Activated effector memory CD4-positive, alpha-beta T cell treated with anti-CD3 and anti-CD28 coated beads, Interleukin-2, amount 50 U/mL, for 16 hours (primary cell): ENCODE results near the gene CCDC167.
"Not testable (repeated sequence)": the region's sequence is repeated elsewhere in the genome, so short reads cannot be mapped to it uniquely, and the experiment has no call there.

Source experiments
- DNase-seq: peaks from one replicate; pipeline ENCODE4 v3.0.0-alpha.2; 2020

The CCDC167 gene

DNA sequence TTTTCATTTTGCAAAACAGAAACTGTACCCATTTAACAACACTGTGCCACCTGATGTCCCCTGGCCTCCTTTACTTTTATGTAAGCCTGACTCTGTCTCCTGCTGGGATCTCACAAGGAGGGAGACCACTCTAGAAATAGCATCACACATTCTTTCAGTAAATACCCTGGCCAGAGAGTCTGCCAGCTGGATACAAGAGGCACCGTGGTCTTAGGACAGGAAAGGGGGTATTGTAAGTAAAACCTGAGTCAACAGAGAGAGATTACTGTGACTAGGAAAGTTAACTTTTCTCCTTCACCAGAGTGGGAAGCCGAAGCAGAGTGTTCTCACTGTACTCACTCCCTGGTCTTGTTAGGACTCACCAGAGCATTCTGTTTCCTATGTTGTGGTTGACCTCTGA, 38.9 kb downstream of the CCDC167 start:
- no peak for DNase-seq

DNA sequence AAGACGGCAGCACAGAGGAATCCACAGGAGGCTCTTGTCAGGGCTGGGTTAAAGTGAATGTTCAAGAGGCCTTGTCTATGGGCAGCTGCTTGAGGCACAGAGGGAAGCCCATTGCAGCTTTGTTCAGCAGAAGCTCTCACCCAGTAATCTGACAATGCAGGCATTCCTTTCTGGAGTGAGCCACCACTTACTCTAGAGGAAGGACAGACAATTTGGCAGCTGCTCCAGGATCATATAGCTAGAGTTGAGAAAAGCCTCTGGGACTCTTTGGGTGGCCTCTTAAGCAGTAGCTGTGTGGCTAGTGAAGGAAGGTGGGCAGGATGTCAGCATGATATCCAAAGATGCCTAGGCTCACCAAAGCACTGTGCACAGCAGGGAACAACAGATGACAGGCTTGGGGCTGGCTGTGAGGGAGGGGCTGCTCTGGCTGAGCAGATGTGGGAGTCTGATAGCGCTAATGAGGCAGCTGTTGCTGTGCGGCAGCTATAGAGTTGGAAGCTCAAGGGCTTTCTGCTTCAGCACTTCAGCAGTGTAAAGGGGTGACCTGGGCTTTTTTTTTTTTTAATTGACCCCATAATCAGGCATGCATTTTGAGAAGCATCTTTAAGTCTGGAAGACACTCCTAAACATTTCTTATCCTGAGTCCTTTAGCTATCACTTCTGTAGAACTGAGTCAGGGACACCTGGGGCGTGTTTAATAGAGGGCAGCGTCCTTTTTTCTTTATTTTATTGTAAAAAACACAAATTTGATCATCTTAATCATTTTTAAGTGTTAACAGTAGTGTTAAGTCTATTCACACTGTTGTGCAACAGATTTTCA, 39.5 kb downstream of the CCDC167 start:
- DNase-seq, result no peak

DNA sequence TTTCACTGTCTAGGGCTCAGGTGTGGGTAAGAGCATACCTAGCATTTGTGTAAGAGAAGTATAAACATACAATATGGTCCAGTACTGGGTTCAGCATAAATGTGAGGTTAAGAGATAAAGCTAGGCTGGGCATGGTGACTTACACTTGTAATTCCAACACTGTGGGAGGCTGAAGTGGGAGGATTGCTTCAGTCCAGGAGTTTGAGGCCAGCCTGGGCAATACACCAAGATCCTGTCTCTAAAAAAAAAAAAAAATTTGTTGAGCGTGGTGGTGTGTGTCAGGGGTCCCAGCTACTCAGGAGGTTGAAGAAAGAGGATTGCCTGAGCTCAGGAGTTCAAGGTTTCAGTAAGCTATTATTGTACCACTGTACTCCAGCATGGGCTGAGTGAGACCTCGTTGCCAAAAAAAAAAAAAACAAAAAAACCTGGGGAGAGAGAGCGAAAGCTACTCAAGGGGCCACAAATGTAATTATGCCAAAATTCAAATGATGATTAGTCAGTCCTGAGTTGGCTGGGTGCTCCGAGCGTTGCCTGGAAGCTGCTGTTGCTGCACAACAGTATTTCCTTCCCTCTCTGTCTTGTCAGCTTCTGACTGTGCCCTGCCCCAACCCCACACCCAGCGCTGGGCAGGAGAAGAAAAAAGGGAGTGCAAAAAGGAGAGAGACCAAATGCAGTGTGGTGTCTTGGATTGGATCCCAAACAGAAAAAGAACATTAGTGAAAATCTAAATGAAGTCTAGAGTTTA, 42.7 kb downstream of the CCDC167 start:
- no peak for DNase-seq

DNA sequence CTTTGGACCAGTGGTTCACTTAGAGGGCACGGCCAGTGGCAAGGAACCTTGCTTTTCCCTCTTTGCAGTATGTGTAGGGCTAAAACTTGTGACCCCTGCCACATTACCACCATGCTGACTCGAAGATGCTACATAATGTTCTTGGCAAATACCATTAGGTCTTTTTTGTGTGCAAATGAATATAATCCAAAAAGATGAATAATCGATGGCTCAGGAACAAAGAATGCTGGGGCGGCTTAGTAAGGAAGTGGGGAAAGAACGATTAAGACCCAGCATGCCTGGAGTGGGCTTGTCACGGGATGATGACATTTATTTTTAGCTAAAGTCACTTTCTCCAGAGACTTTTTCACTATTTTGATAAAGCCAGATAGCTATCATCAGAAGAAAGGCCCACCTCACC, 43.6 kb downstream of the CCDC167 start:
- DNase-seq, result no peak

DNA sequence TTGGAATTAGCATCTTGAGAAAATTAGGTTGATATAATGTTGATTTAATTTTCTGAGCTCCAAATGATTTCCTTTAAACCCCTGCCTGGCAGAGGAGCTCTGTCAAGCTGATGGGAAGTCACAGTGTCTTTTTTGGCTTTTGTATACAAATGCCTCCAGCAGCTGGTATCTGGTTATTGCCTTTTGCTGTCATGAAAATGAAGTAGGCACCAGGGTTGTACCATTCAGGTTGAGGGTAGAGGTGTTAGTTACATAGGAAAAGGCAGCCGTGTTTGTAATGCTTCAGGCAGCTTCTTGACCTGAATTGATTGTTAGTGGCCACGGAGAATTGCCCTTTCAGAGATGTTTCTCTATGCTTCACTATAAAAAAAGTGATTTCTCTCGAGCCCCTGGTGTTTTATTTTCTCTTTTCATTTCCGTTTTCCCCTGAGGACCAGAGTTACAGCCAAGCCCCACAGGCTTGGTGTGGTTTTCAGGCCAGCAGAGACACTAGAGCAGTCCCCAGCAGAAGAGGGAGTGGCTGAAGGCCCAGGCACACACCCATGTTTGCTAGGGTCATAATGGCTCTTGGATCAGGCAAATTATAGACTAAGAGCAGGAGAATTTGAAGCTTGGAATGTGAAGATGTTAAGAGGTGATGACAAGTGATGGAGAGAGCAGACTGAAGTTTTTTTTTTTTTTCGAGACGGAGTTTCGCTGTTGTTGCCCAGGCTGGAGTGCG, 45.1 kb downstream of the CCDC167 start:
- no peak for DNase-seq

DNA sequence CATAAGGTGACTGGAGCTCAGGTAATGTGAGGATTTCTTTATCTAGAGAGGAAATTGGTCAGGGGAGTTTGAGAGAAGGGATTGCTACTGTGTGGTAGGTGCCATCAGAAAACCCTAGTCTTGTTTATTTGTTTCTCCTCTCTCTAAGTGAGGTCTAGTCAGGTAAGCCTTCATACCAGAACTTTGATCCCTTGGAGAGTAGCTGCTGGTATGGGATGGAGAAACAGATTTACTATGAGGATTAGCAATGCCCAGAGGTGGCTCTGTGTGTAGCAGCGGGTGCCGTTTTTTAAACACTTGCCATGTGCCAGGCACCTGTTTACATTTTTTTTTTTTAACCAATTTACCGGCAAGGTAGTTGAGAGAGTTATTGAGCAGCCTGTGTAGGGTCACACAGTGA, 47.2 kb downstream of the CCDC167 start:
- DNase-seq, result no peak

DNA sequence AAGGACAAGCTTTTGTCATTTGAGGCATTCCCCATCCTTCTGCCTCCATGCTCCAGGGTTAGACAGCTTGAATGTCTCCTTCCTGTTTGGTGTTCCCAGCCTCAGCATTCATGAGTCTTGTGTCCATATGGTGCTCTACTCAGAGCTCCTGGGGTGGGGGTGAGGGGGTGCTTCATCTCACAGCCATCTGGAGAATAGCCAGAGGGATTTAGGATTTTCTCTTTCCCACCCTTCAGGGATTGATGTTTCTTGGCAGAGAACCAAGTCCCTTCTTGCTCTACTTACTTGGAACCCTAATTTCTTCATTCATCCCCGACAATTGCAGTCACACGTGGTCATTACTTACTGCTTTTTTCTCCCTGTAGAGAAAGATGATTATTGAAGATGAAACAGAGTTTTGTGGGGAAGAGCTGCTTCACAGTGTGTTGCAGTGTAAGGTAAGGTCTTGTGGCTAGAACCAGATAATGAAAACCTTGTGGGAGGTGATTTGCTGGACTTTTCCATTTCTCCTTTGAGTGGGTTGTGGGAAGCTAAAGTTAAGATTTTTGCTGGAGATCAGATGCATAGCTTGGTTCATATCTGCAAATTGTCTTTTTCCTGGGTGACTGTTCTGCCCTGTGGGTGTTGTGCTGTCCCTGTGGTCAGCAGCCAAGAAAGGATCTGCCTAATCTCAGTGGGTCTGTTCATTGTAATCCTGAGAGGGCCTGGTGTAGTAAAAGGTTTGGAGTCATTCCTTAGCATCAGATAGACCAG, 48.1 kb downstream of the CCDC167 start:
- no peak for DNase-seq

DNA sequence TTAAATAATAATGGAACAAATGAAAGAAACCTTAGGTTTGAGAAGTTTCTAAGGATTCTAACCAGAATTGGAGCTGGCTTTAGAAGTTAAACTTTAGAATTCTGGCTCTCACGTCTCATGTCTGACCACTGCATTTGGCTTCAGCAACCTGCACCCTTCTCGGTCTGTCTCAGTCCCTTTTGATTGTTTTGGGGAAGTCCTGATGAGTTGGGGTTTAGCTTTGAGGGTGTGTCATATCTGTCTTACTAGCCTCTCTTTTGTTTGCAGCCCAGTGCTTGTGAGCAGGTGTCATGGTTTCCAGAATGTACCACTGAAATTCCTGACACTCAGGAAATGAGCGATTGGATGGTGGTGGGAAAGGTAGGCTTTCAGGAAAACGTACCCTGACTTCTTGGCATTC, 49.7 kb downstream of the CCDC167 start:
- DNase-seq, result no peak

DNA sequence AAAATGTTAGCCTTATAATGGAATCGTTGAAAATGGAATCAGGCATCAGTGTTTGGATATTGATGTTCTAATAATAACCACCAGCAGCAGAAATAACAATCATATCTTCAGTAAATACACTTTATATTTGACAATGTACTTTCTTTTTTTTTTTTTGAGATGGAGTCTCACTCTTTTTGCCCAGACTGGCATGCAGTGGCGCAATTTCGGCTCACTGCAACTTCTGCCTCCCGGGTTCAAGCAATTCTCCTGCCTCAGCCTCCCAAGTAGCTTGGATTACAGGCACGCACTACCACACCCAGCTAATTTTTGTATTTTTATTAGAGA, 56.5 kb downstream of the CCDC167 start:
- DNase-seq, result not testable (repeated sequence)

DNA sequence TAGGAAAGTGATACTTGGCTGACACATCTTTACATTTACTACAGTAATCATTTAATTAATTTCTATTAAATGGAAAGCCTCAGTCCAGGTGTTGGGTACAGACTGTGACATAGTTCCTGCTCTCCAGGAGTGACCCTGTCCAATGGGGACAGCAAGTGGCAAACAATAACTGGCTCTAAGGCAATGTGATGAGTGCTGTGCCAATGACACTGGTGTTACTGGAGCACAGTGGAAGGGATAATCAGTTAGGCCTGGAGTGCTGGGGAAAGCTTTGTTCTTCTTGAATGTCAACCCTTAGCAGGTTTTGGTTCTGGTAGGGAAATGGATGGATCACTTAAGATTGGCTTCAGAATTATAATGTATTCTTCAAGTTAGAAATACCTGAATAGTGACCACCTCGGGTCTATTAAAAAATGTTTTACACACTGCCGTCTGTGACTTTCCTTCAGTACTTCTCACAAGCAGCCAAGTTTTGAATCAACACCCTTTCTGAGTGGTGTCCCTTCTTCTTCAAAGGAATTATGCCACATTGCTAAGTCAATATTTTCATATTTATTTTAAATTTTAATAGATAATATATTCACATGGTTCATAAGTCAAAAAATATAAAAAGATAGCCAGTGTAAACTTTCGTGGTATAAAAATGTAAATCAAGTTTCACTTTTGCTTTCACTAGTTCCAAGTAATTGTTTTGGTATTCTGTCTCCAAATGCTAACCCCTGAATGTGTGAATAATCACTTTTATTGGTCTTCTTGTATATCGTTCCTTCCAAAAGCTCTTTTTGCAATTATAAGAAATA, 57.1 kb downstream of the CCDC167 start:
- DNase-seq, result no peak

DNA sequence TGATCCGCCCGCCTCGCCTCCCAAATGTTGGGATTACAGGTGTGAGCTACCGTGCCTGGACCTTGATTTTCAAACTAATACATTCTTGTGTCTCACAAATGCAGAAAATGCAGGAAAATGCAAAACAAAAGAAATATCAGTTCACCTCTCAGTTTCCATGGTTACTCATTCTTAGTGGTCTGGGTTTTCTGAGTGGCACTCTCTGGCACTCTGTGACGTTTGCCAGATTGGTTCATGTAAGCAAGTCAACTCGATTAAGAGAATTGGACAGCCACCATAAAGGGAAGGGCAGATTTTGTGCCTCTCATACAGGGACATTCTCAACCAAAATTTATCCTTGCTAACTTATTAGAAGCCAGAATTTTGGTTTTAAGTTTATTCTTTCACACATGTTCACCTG, 58.0 kb downstream of the CCDC167 start:
- DNase-seq, result no peak

DNA sequence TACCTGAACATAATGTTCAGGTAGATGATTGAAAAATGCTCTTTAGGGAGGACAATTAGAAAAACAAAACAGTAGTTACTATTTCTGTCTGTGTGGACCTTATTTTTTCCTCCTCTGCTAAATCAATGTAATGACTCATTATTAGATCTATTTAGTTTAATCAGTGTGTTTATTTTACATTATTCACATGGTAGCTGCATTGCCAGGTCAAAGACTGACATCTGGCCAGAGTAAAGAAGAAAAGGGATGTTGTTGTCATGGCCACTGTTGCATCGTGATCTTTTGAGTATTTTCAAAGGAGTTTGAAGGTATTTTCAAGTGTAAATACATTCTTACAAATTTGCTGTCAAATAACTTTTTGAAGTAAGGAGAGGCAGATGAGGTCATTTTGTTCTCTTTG, 60.8 kb downstream of the CCDC167 start:
- no peak for DNase-seq

DNA sequence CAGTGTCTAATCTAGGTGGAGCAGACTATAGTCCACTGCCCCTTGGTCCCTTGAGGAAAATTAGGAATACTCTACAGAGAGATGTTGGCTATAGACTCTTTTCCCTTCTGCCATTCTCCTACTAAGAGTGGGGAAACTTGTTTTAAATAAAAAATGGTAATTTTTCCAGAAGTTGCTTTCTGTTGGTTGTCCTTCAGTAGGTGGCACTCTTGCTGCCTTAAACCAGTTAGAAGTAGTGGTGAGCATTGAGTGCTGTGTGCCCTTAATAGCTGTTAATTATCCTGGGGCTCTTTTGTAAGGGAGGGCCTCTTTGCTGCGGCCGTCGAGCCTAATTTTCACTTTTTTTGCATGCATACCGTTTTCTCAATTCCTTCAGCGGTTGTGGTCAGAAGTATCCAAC, 63.9 kb downstream of the CCDC167 start:
- DNase-seq, result no peak

DNA sequence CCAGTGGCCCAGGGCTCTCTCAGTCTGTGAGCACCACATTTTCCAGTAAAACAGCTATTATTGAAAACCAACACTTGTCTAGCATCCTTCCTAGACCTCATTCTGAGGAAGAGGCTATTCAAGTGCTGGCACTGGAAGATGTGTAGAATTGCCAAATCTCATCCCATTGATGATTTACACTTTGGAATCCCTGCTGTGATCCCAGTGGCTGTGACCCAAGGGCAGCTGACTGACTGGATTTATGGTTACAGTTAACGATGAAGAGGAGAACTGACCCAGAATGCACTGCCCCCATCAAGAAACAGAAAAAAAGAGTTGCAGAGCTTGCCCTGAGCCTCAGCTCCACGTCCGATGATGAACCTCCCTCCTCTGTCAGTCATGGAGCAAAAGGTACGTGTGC, 64.3 kb downstream of the CCDC167 start:
- DNase-seq, result no peak

DNA sequence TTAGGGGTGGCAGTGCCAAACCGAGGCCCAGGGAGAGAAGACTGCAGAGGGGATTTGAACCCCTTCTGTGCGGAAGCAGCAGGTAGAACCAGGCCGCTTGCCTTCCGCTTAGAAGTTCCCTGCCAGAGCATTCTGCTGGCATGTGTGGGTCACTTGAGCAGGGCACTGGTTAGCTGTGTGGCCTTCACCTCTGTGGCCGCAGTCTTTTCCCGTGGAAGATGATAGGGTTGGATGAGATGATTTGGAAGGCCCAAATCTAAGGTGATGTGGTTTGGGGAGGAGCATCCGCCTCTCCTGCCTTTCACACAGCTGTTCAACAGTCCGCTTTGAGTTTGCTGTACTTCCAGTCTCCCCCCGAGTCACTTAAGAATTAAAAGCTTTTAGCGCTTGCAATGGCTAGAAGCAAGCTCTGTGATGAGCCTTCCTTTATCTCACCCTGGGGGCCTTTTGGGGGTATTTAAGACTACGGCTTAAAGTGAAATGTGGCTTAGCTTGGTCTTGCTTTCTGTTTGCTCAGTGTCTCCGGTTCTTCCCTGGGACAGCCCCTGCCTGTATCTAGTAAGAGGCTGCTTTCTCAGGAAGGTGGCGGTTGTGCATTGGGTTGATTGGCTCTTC, 65.9 kb downstream of the CCDC167 start:
- DNase-seq, result peak; percentile 77
